HepG2 (cell line): ENCODE data around the gene SRP72. TPM values are rescaled to one million over a fixed set of nuclear protein-coding genes. Genes with fewer than 3 reads are reported as not detected.

Experiments used
- ARNTL ChIP-seq: sonication (generic); formaldehyde crosslinking; IDR thresholded peaks from 2 replicates; pipeline ENCODE4 v1.4.0; 2020; ENCODE audit warnings: mild to moderate bottlenecking, missing genetic modification reagents
- ASH2L ChIP-seq: fragments of 300-600, 200-600 bp; sonication (generic); IDR thresholded peaks from 2 replicates; pipeline ENCODE4 v1.7.0; 2017; ENCODE audit warnings: low read depth, mild to moderate bottlenecking, moderate library complexity, mixed read lengths, low read length; ENCODE audit not compliant: insufficient read length
- DR1 ChIP-seq: sonication (generic); formaldehyde crosslinking; IDR thresholded peaks from 2 replicates; pipeline ENCODE4 v1.8.0; 2021; ENCODE audit warnings: mild to moderate bottlenecking, missing genetic modification reagents, inconsistent platforms
- IKZF4 ChIP-seq: sonication (generic); formaldehyde crosslinking; IDR thresholded peaks from 2 replicates; pipeline ENCODE4 v1.5.1; 2020; ENCODE audit warnings: borderline replicate concordance, mild to moderate bottlenecking, low read depth, missing genetic modification reagents; ENCODE audit errors: not compliant biosample characterization
- IRX3 ChIP-seq: sonication (generic); formaldehyde crosslinking; IDR thresholded peaks from 2 replicates; pipeline ENCODE4 v1.8.1; 2023; ENCODE audit warnings: mild to moderate bottlenecking, low read depth, missing genetic modification reagents, borderline replicate concordance
- ONECUT2 ChIP-seq: sonication (generic); formaldehyde crosslinking; IDR thresholded peaks from 2 replicates; pipeline ENCODE4 v1.4.0; 2020; ENCODE audit warnings: missing genetic modification reagents
- SKI ChIP-seq: fragments of 450-650 bp; IDR thresholded peaks from one replicate; pipeline ENCODE4 v1.6.1; 2018; ENCODE audit warnings: mild to moderate bottlenecking; ENCODE audit not compliant: partially characterized antibody
- ZFAT ChIP-seq: sonication (generic); formaldehyde crosslinking; conservative IDR thresholded peaks from 2 replicates; pipeline ENCODE4 v1.8.1; 2023; ENCODE audit warnings: missing genetic modification reagents, inconsistent platforms
- ZFP1 ChIP-seq: IDR thresholded peaks from 2 replicates; pipeline ENCODE4 v1.6.1; 2016
- ZNF543 ChIP-seq: sonication (generic); formaldehyde crosslinking; IDR thresholded peaks from 2 replicates; pipeline ENCODE4 v1.4.0; 2020; ENCODE audit warnings: mild to moderate bottlenecking, missing genetic modification reagents
- ZNF672 ChIP-seq: sonication (generic); formaldehyde crosslinking; IDR thresholded peaks from 2 replicates; pipeline ENCODE4 v1.8.1; 2022; ENCODE audit warnings: missing genetic modification reagents
- ZSCAN25 ChIP-seq: sonication (generic); formaldehyde crosslinking; IDR thresholded peaks from 2 replicates; pipeline ENCODE4 v1.8.0; 2022; ENCODE audit warnings: mild to moderate bottlenecking, missing genetic modification reagents
- ZZZ3 ChIP-seq: sonication (generic); formaldehyde crosslinking; IDR thresholded peaks from 2 replicates; pipeline ENCODE4 v1.4.0; 2020; ENCODE audit warnings: missing genetic modification reagents, mild to moderate bottlenecking, borderline replicate concordance
- polyA plus RNA-seq, 8 experiments: library from polyadenylated mRNA; depleted of rRNA in 3 of 8; stranded (reverse) in 7 of 8; unstranded in 1 of 8; fragments of >200 nt; fragmentation: Illumina TruSeq in 4 of 8; extraction: Trizol in 4 of 8; gene quantifications; 2 replicates each; pipeline versions ENCODE4 v1.2.1 to v1.2.3, GENCODE V29; 2011 to 2016; ENCODE audit warnings: low read depth in 4 of 8, missing spikeins in 1 of 8, mixed read lengths in 1 of 8; ENCODE audit not compliant: insufficient read depth in 1 of 8
- total RNA-seq, 5 experiments: library from RNA; depleted of rRNA; stranded (reverse); fragments of >200 nt; fragmentation: Illumina TruSeq; extraction: Trizol; gene quantifications; 2 replicates each; pipeline ENCODE4 v1.2.3, GENCODE V29; 2016; ENCODE audit warnings: low read depth in 1 of 5
- TF ChIP-seq, protein P1 (sequence below): sonication (generic); formaldehyde crosslinking; IDR thresholded peaks from 2 replicates; pipeline ENCODE4 v1.5.1; 2020; ENCODE audit warnings: missing genetic modification reagents, mild to moderate bottlenecking, borderline replicate concordance
- TF ChIP-seq, protein P2 (sequence below): sonication (generic); formaldehyde crosslinking; IDR thresholded peaks from 2 replicates; pipeline ENCODE4 v1.4.0; 2020; ENCODE audit warnings: missing genetic modification reagents
- TF ChIP-seq, protein P3 (sequence below): IDR thresholded peaks from 2 replicates; pipeline ENCODE4 v1.6.1; 2016; ENCODE audit warnings: control low read depth
- TF ChIP-seq, protein P4 (sequence below): sonication (generic); formaldehyde crosslinking; IDR thresholded peaks from 2 replicates; pipeline ENCODE4 v1.8.1; 2023; ENCODE audit warnings: mild to moderate bottlenecking, inconsistent platforms, moderate library complexity, missing genetic modification reagents, borderline replicate concordance
- TF ChIP-seq, protein P5 (sequence below): sonication (generic); formaldehyde crosslinking; IDR thresholded peaks from 2 replicates; pipeline ENCODE4 v1.4.0; 2020; ENCODE audit warnings: missing genetic modification reagents, borderline replicate concordance

The SRP72 gene
- total and polyA plus RNA-seq, 2 of the 13 experiments (the other 11 are each of a cell fraction or from before 2014, with no cell fraction given), result 64.9 to 75.6 TPM

DNA sequence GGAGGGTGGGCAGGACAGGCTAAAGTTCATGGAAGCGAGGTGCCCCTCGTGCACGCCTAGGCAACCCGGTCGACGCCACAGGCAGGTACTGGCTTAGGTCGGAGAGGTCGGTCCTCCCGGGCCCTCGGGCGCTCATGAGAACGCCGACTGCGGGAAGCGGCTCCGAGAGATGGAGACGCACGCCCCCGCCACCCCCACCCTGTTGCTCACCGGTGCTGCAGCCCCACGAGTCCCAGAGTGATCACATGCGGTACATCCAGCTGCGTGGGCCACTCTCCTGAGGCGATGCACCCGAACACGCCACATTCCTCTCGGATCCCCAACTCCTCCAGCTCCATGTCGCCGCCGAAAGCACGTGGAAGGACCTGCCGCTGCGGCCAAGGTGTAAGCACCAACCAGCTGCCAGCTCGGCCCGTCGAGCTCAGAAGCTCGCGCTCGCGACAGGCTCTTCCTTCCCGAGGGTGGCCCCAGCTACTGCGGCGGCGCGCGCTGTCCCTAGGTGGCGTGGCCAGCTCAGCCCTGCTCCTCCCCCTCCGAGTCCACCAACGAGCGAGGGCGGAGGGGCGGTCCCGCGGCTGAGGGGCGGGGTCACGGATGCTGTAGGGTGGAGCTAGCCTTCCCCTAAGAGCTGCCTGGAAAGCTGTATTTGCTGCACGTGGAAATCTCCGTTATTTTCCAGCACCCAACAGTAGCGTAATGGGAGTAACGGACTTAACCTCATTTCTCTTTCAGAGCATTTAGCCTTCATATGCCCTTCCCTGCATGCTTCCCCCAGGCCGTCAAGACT is 32.1 kb upstream of the SRP72 start, which contains the start of gene PPAT (continued):
- TF ChIP-seq, protein P1, sequence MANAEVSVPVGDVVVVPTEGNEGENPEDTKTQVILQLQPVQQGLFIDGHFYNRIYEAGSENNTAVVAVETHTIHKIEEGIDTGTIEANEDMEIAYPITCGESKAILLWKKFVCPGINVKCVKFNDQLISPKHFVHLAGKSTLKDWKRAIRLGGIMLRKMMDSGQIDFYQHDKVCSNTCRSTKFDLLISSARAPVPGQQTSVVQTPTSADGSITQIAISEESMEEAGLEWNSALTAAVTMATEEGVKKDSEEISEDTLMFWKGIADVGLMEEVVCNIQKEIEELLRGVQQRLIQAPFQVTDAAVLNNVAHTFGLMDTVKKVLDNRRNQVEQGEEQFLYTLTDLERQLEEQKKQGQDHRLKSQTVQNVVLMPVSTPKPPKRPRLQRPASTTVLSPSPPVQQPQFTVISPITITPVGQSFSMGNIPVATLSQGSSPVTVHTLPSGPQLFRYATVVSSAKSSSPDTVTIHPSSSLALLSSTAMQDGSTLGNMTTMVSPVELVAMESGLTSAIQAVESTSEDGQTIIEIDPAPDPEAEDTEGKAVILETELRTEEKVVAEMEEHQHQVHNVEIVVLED (CRISPR knock-in tag), result peak; percentile 63
- TF ChIP-seq, protein P2, sequence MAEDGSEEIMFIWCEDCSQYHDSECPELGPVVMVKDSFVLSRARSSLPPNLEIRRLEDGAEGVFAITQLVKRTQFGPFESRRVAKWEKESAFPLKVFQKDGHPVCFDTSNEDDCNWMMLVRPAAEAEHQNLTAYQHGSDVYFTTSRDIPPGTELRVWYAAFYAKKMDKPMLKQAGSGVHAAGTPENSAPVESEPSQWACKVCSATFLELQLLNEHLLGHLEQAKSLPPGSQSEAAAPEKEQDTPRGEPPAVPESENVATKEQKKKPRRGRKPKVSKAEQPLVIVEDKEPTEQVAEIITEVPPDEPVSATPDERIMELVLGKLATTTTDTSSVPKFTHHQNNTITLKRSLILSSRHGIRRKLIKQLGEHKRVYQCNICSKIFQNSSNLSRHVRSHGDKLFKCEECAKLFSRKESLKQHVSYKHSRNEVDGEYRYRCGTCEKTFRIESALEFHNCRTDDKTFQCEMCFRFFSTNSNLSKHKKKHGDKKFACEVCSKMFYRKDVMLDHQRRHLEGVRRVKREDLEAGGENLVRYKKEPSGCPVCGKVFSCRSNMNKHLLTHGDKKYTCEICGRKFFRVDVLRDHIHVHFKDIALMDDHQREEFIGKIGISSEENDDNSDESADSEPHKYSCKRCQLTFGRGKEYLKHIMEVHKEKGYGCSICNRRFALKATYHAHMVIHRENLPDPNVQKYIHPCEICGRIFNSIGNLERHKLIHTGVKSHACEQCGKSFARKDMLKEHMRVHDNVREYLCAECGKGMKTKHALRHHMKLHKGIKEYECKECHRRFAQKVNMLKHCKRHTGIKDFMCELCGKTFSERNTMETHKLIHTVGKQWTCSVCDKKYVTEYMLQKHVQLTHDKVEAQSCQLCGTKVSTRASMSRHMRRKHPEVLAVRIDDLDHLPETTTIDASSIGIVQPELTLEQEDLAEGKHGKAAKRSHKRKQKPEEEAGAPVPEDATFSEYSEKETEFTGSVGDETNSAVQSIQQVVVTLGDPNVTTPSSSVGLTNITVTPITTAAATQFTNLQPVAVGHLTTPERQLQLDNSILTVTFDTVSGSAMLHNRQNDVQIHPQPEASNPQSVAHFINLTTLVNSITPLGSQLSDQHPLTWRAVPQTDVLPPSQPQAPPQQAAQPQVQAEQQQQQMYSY (CRISPR knock-in tag), result no peak
- TF ChIP-seq ZFAT (0 out of 2 replicates have a peak, but pooled peaks have one; percentile 54), ARNTL (CRISPR knock-in tag) (peak; percentile 91), SKI (no peak), ZNF672 (no peak), IRX3 (CRISPR knock-in tag) (peak; percentile 86; the same call in 1 of the 2 replicates), ONECUT2 (CRISPR knock-in tag) (no peak; the same call in 1 of the 2 replicates), ASH2L (peak; percentile 92), IKZF4 (CRISPR knock-in tag) (no peak), DR1 (CRISPR knock-in tag) (peak; percentile 78), ZFP1 (CRISPR knock-in tag) (peak; percentile 20; the same call in 1 of the 2 replicates), ZNF543 (CRISPR knock-in tag) (no peak), ZSCAN25 (CRISPR knock-in tag) (no peak; the same call in 1 of the 2 replicates), ZZZ3 (peak; percentile 49; the same call in 1 of the 2 replicates)
- TF ChIP-seq, protein P3, sequence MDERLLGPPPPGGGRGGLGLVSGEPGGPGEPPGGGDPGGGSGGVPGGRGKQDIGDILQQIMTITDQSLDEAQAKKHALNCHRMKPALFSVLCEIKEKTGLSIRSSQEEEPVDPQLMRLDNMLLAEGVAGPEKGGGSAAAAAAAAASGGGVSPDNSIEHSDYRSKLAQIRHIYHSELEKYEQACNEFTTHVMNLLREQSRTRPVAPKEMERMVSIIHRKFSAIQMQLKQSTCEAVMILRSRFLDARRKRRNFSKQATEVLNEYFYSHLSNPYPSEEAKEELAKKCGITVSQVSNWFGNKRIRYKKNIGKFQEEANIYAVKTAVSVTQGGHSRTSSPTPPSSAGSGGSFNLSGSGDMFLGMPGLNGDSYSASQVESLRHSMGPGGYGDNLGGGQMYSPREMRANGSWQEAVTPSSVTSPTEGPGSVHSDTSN (CRISPR knock-in tag), result no peak
- TF ChIP-seq, protein P4, sequence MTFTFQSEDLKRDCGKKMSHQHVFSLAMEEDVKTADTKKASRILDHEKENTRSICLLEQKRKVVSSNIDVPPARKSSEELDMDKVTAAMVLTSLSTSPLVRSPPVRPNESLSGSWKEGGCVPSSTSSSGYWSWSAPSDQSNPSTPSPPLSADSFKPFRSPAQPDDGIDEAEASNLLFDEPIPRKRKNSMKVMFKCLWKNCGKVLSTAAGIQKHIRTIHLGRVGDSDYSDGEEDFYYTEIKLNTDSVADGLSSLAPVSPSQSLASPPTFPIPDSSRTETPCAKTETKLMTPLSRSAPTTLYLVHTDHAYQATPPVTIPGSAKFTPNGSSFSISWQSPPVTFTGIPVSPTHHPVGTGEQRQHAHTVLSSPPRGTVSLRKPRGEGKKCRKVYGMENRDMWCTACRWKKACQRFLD, result no peak; the same call in 1 of the 2 replicates
- TF ChIP-seq, protein P5, sequence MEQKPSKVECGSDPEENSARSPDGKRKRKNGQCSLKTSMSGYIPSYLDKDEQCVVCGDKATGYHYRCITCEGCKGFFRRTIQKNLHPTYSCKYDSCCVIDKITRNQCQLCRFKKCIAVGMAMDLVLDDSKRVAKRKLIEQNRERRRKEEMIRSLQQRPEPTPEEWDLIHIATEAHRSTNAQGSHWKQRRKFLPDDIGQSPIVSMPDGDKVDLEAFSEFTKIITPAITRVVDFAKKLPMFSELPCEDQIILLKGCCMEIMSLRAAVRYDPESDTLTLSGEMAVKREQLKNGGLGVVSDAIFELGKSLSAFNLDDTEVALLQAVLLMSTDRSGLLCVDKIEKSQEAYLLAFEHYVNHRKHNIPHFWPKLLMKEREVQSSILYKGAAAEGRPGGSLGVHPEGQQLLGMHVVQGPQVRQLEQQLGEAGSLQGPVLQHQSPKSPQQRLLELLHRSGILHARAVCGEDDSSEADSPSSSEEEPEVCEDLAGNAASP, result no peak; the same call in 1 of the 2 replicates
